CD14-positive monocyte (primary cell): ENCODE results near the gene LHPP. TPM values are rescaled to one million over a fixed set of nuclear protein-coding genes. Genes with fewer than 3 reads are reported as not detected.
A peak's percentile ranks its signal among the peaks of the same experiment; 100 is the strongest.

ENCODE experiments used
- DNase-seq, 3 donors: peaks; one replicate each; pipeline ENCODE4 v3.0.0-alpha.2; 2011 to 2022
- H2AFZ ChIP-seq: 2 replicates; pipeline ENCODE4 v1.6.0; 2012; ENCODE audit warnings: mild to moderate bottlenecking, low read depth, low read length, inconsistent platforms; ENCODE audit not compliant: insufficient read depth, poor library complexity, severe bottlenecking
- H3K27ac ChIP-seq, 2 donors: 1 replicate in 1 of 2; 2 replicates in 1 of 2; pipeline ENCODE4 v1.5.1; 2012 to 2013; ENCODE audit warnings: low read length in 2 of 2, control low read depth in 1 of 2, inconsistent platforms in 1 of 2, low read depth in 1 of 2, mild to moderate bottlenecking in 1 of 2
- H3K27me3 ChIP-seq, 2 donors: one replicate each; pipeline versions ENCODE4 v1.6.0 to v1.6.1; 2011 to 2013; ENCODE audit warnings: low read length in 2 of 2; ENCODE audit not compliant: control insufficient read depth in 2 of 2, insufficient read depth in 2 of 2
- H3K36me3 ChIP-seq, 2 donors: replicated peaks in 1 of 2; 1 replicate in 1 of 2; 2 replicates in 1 of 2; pipeline versions ENCODE4 v1.5.1 to v1.6.1; 2012 to 2013; ENCODE audit warnings: low read length in 2 of 2, control low read depth in 1 of 2, inconsistent platforms in 1 of 2, mild to moderate bottlenecking in 1 of 2; ENCODE audit not compliant: insufficient read depth in 2 of 2, control insufficient read depth in 1 of 2
- H3K4me1 ChIP-seq, 2 donors: 1 replicate in 1 of 2; 2 replicates in 1 of 2; pipeline versions ENCODE4 v1.5.1 to v1.6.1; 2012 to 2013; ENCODE audit warnings: low read length in 2 of 2, control low read depth in 1 of 2, inconsistent platforms in 1 of 2, mild to moderate bottlenecking in 1 of 2, moderate library complexity in 1 of 2; ENCODE audit not compliant: insufficient read depth in 2 of 2, control insufficient read depth in 1 of 2
- H3K4me2 ChIP-seq: replicated peaks from 2 replicates; pipeline ENCODE3; 2012; ENCODE audit warnings: low read length, moderate library complexity, mild to moderate bottlenecking; ENCODE audit not compliant: poor library complexity, severe bottlenecking; ENCODE audit errors: extremely low read depth
- H3K4me3 ChIP-seq, 3 experiments: fragments of 200-600 bp in 1 of 3; sonication (generic) in 1 of 3; replicated peaks in 1 of 3; 1 replicate in 2 of 3; 2 replicates in 1 of 3; pipeline ENCODE4 v1.5.1; 2011 to 2013; ENCODE audit warnings: low read length in 3 of 3, mild to moderate bottlenecking in 3 of 3, control low read depth in 2 of 3, low read depth in 2 of 3, inconsistent platforms in 1 of 3, moderate library complexity in 1 of 3
- H3K79me2 ChIP-seq: 2 replicates; pipeline ENCODE4 v1.6.0; 2012; ENCODE audit warnings: mild to moderate bottlenecking, control low read depth, inconsistent platforms, low read length, moderate library complexity; ENCODE audit not compliant: insufficient read depth
- H3K9ac ChIP-seq: 2 replicates; pipeline ENCODE4 v1.6.0; 2017; ENCODE audit warnings: low read length, mild to moderate bottlenecking; ENCODE audit not compliant: insufficient read depth, poor library complexity, severe bottlenecking
- H3K9me3 ChIP-seq, 2 donors: replicated peaks in 1 of 2; 1 replicate in 1 of 2; 2 replicates in 1 of 2; pipeline versions ENCODE4 v1.5.1 to v1.6.1; 2012 to 2013; ENCODE audit warnings: low read length in 2 of 2, control low read depth in 1 of 2; ENCODE audit not compliant: control insufficient read depth in 1 of 2, insufficient read depth in 1 of 2
- H4K20me1 ChIP-seq: 2 replicates; pipeline ENCODE4 v1.6.0; 2012; ENCODE audit warnings: mild to moderate bottlenecking, low read length, control low read depth, moderate library complexity; ENCODE audit not compliant: insufficient read depth
- H3K27ac Mint-ChIP-seq, 7 donors: one replicate each; pipeline ENCODE4 v1.8.0; 2020; ENCODE audit warnings: mild to moderate bottlenecking in 7 of 7, mixed read lengths in 7 of 7, moderate library complexity in 6 of 7, inconsistent platforms in 2 of 7
- H3K27me3 Mint-ChIP-seq, 3 donors: one replicate each; pipeline ENCODE4 v1.8.0; 2021 to 2022; ENCODE audit warnings: low read depth in 3 of 3, mild to moderate bottlenecking in 3 of 3, mixed read lengths in 3 of 3, moderate library complexity in 3 of 3, inconsistent platforms in 1 of 3
- H3K36me3 Mint-ChIP-seq, 2 donors: one replicate each; pipeline ENCODE4 v1.8.0; 2020; ENCODE audit warnings: mixed read lengths in 2 of 2, inconsistent platforms in 1 of 2, mild to moderate bottlenecking in 1 of 2
- H3K4me1 Mint-ChIP-seq: one replicate; pipeline ENCODE4 v1.8.0; 2020; ENCODE audit warnings: mild to moderate bottlenecking, mixed read lengths
- H3K4me3 Mint-ChIP-seq, 2 donors: one replicate each; pipeline ENCODE4 v1.8.0; 2020; ENCODE audit warnings: mild to moderate bottlenecking in 2 of 2, mixed read lengths in 2 of 2, moderate library complexity in 1 of 2
- H3K9me3 Mint-ChIP-seq, 7 donors: one replicate each; pipeline ENCODE4 v1.8.0; 2020 to 2022; ENCODE audit warnings: mixed read lengths in 7 of 7, mild to moderate bottlenecking in 6 of 7, moderate library complexity in 6 of 7, inconsistent platforms in 2 of 7
- WGBS: methylation state at CpG from one replicate; pipeline ENCODE4 v1.1.5; 2013; ENCODE audit warnings: missing lambda C conversion rate; ENCODE audit not compliant: insufficient coverage; 5-methylcytosine and 5-hydroxymethylcytosine counted together
- intact Hi-C, 2 donors: fragments of 100-400 bp; cut with micrococcal nuclease; formaldehyde crosslinking; loops; one replicate each; pipeline versions ENCODE4 v1.15.0 to v1.15.1; 2023
- polyA plus RNA-seq, 3 donors: library from polyadenylated mRNA; depleted of rRNA in 1 of 3; unstranded in 2 of 3; stranded (reverse) in 1 of 3; fragments of 300-500 nt in 2 of 3; fragments of >200 nt in 1 of 3; fragmentation: Illumina TruSeq in 2 of 3; gene quantifications; 1 replicate in 2 of 3; 2 replicates in 1 of 3; pipeline ENCODE4 v1.2.3, GENCODE V29; 2012 to 2021
- TF ChIP-seq, protein P1 (sequence below): fragments of 200-600 bp; IDR thresholded peaks from one replicate; pipeline ENCODE4 v1.8.0; 2022; ENCODE audit warnings: antibody characterized with exemption, mild to moderate bottlenecking

Gene LHPP
- polyA plus RNA-seq, 3 donors = 15.2 to 20.6 (median 19.5) TPM

DNA sequence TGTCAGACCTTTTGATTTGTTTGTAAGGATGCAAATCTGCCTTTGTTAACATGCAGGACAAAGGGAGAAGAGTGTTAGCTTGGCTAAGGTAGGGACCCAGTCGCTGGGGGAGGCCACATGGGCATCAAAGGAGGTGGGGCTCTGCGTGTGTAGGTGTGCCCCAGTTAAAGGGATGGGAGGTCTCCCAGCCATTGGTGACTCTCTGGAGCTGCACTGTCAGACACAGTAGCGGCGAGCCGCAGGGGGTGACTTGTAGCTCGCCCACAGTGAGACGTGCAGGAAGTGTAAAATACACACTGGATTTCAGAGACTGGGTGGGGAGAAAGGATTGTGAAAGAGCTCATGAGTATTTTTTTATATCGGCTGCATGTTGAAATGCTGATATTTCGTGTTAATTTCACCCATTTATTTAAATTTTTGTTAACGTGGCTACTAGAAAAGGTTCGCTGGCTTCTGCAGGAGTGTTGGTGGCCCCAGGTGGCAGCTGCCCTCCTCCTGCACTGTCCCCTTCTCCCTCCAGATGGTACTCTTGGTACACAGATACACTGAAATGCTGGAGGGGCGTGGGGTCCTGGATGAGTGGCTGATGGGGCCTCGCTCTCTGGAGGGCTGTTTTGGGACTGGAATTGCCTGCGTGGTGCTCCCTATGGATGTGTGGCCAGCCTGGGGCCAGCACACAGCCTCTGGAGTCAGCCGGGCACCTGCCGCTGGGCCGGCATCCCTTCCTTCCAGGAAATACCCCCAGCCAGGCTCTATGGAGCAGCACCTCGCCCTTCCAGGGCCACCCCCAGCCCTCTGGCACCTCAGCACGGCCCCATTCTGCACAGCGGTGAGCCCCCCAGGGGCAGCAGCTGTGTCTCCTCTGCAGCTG is 59.2 kb downstream of the LHPP start:
- Histone ChIP-seq H4K20me1 (no peaks in the 10 kb centered on the region), H3K79me2 (no peaks in the 10 kb centered on the region), H3K27me3 (no peaks in the 10 kb centered on the region), H3K4me3 (peak overlapping the region in 1 of 3 experiments; percentile 7), H3K4me1 (peaks cover 38 to 40% of the 10 kb centered on the region in 2 donors), H3K36me3 (no peaks in the 10 kb centered on the region), H3K27ac (peak overlapping the region; percentile 0 to 31), H3K9me3 (no peaks in the 10 kb centered on the region), H3K4me2 (peak overlapping the region; percentile 28), H3K9ac (peak overlapping the region; percentile 41), H2AFZ (no peak overlapping the region)
- peak; percentile 44 to 54 (median 51) for DNase-seq
- H3K9me3 Mint-ChIP-seq = peaks cover 0 to 2% (median 0%) of the 10 kb centered on the region in 7 donors
- peak overlapping the region; percentile 23 to 88 (median 76) for H3K27ac Mint-ChIP-seq
- peaks cover 8 to 9% of the 10 kb centered on the region in 2 donors for H3K36me3 Mint-ChIP-seq
- TF ChIP-seq, protein P1, sequence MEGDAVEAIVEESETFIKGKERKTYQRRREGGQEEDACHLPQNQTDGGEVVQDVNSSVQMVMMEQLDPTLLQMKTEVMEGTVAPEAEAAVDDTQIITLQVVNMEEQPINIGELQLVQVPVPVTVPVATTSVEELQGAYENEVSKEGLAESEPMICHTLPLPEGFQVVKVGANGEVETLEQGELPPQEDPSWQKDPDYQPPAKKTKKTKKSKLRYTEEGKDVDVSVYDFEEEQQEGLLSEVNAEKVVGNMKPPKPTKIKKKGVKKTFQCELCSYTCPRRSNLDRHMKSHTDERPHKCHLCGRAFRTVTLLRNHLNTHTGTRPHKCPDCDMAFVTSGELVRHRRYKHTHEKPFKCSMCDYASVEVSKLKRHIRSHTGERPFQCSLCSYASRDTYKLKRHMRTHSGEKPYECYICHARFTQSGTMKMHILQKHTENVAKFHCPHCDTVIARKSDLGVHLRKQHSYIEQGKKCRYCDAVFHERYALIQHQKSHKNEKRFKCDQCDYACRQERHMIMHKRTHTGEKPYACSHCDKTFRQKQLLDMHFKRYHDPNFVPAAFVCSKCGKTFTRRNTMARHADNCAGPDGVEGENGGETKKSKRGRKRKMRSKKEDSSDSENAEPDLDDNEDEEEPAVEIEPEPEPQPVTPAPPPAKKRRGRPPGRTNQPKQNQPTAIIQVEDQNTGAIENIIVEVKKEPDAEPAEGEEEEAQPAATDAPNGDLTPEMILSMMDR = no peak
- peak overlapping the region in 1 of 2 donors; percentile 39 for H3K4me3 Mint-ChIP-seq
- H3K4me1 Mint-ChIP-seq = peaks cover 43% of the 10 kb centered on the region
- 42% methylated on average over 14 of the region's 20 CpGs for WGBS
- intact Hi-C loops = no loop called here
- H3K27me3 Mint-ChIP-seq = peaks cover 0 to 2% (median 0%) of the 10 kb centered on the region in 3 donors

- peaks cover 7 to 8% of the 10 kb centered on the region in 2 donors for H3K36me3 Mint-ChIP-seq
- peak overlapping the region in 4 of 7 donors; percentile 23 to 71 (median 60) for H3K27ac Mint-ChIP-seq
- Histone ChIP-seq H2AFZ (no peak overlapping the region), H4K20me1 (no peaks in the 10 kb centered on the region), H3K4me1 (peaks cover 38 to 40% of the 10 kb centered on the region in 2 donors), H3K27me3 (no peaks in the 10 kb centered on the region), H3K79me2 (no peaks in the 10 kb centered on the region), H3K36me3 (no peaks in the 10 kb centered on the region), H3K9me3 (no peaks in the 10 kb centered on the region), H3K4me2 (no peak overlapping the region), H3K27ac (peak overlapping the region in 1 of 2 donors; percentile 31), H3K9ac (peak overlapping the region; percentile 41), H3K4me3 (no peak overlapping the region)
- TF ChIP-seq, protein P1 = no peak
- 95% methylated on average over 7 of the region's 13 CpGs for WGBS
- no peak for DNase-seq
- H3K4me3 Mint-ChIP-seq = no peak overlapping the region
- peaks cover 0 to 2% (median 0%) of the 10 kb centered on the region in 3 donors for H3K27me3 Mint-ChIP-seq
- H3K4me1 Mint-ChIP-seq = peaks cover 43% of the 10 kb centered on the region
- intact Hi-C loops = no loop called here
- H3K9me3 Mint-ChIP-seq = peaks cover 0 to 2% (median 0%) of the 10 kb centered on the region in 7 donors
These were observed 59.8 kb downstream of the LHPP start for GRCh38 chr10:124521429-124521871.
